GM19351 (cell line): ENCODE data around the gene NKIRAS2.

Experiments used
- ATAC-seq: cut with Tn5 transposase; IDR thresholded peaks from one replicate; pipeline ENCODE4 v1.9.1; 2021; ENCODE audit warnings: mild to moderate bottlenecking, moderate library complexity; ENCODE audit not compliant: unreplicated experiment

Gene NKIRAS2

GRCh38 chr17:42025936-42026335 lies 6.0 kb downstream of the NKIRAS2 start:
- no peak for ATAC-seq

- ATAC-seq, result no peak
Observed at GRCh38 chr17:42026857-42027589, 7.1 kb downstream of the NKIRAS2 start.

GRCh38 chr17:42027590-42027889 lies 7.7 kb downstream of the NKIRAS2 start:
- no peak for ATAC-seq

GRCh38 chr17:42027961-42028790 lies 8.3 kb downstream of the NKIRAS2 start:
- no peak for ATAC-seq

- no peak for ATAC-seq
Observed at GRCh38 chr17:42028791-42029127, 8.9 kb downstream of the NKIRAS2 start.

- ATAC-seq, result no peak
Observed at GRCh38 chr17:42031584-42031983, 11.7 kb downstream of the NKIRAS2 start.

- ATAC-seq, result no peak
Observed at GRCh38 chr17:42034059-42034458, 14.2 kb downstream of the NKIRAS2 start.

GRCh38 chr17:42038221-42038973 lies 18.5 kb downstream of the NKIRAS2 start:
- no peak for ATAC-seq

GRCh38 chr17:42039794-42040763 lies 20.2 kb downstream of the NKIRAS2 start:
- ATAC-seq, result no peak

GRCh38 chr17:42040818-42041217 lies 20.9 kb downstream of the NKIRAS2 start:
- no peak for ATAC-seq

- ATAC-seq, result no peak
Observed at GRCh38 chr17:42041619-42042018, 21.7 kb downstream of the NKIRAS2 start.

- no peak for ATAC-seq
Observed at GRCh38 chr17:42042598-42043319, 22.9 kb downstream of the NKIRAS2 start.

- no peak for ATAC-seq
Observed at GRCh38 chr17:42045719-42046118, 25.8 kb downstream of the NKIRAS2 start.

- ATAC-seq, result no peak
Observed at GRCh38 chr17:42047343-42047742, 27.5 kb downstream of the NKIRAS2 start.

GRCh38 chr17:42049834-42050392 lies 30.0 kb downstream of the NKIRAS2 start:
- ATAC-seq, result no peak

- no peak for ATAC-seq
Observed at GRCh38 chr17:42050393-42051012, 30.6 kb downstream of the NKIRAS2 start, which contains the start of gene C17orf113. C17orf113 (minus strand) TSS chr17:42050601; CDS start chr17:42043376, 7,225 bp downstream.

- no peak for ATAC-seq
Observed at GRCh38 chr17:42051013-42051400, 31.1 kb downstream of the NKIRAS2 start.

- no peak for ATAC-seq
Observed at GRCh38 chr17:42051645-42052044, 31.8 kb downstream of the NKIRAS2 start.

GRCh38 chr17:42052346-42052877 lies 32.5 kb downstream of the NKIRAS2 start:
- ATAC-seq, result no peak
